H1 (cell line): ENCODE results near the gene IRF2BP2. TPM values are rescaled to one million over a fixed set of nuclear protein-coding genes. Genes with fewer than 3 reads are reported as not detected.

Source experiments
- CTCF ChIA-PET: fragments of 300-600 bp; sonication (Branson Sonifier 250); formaldehyde crosslinking; loops from one replicate; lab custom pipeline; 2021; ENCODE audit not compliant: partially characterized antibody; lab: Charles Lee
- POLR2A ChIA-PET: fragments of 300-600 bp; sonication (Branson Sonifier 250); formaldehyde crosslinking; loops from one replicate; lab custom pipeline; 2021; ENCODE audit warnings: inconsistent platforms; ENCODE audit not compliant: partially characterized antibody; lab: Charles Lee
- DNase-seq, 2 experiments: peaks; one replicate each; pipeline versions ENCODE4 v3.0.0 to v3.0.0-alpha.2; 2010 to 2022; ENCODE audit warnings: low spot score in 2 of 2, low read depth in 1 of 2, mixed read lengths in 1 of 2
- FAIRE-seq: peaks from 2 replicates; lab custom pipeline; 2011; peaks lifted over from hg19 to GRCh38; lab: Jason Lieb, UNC
- H2AFZ ChIP-seq: 2 replicates; pipeline ENCODE4 v1.8.1; 2012; ENCODE audit warnings: low read length, inconsistent platforms
- H2AK5ac ChIP-seq: 2 replicates; pipeline ENCODE4 v1.6.1; 2013; ENCODE audit warnings: low read depth, low read length
- H2BK120ac ChIP-seq: replicated peaks from 2 replicates; pipeline ENCODE3; 2013; ENCODE audit warnings: low read depth, low read length, inconsistent platforms
- H2BK12ac ChIP-seq: 2 replicates; pipeline ENCODE4 v1.6.1; 2013; ENCODE audit warnings: low read depth, low read length
- H2BK15ac ChIP-seq: 2 replicates; pipeline ENCODE4 v1.6.1; 2013; ENCODE audit warnings: low read length
- H2BK20ac ChIP-seq: 2 replicates; pipeline ENCODE4 v1.6.1; 2013; ENCODE audit warnings: low read length
- H2BK5ac ChIP-seq: 2 replicates; pipeline ENCODE4 v1.6.1; 2013; ENCODE audit warnings: low read depth, low read length
- H3K14ac ChIP-seq: 2 replicates; pipeline ENCODE4 v1.6.1; 2013; ENCODE audit warnings: inconsistent platforms; ENCODE audit not compliant: insufficient read length
- H3K18ac ChIP-seq: 2 replicates; pipeline ENCODE4 v1.6.1; 2013; ENCODE audit warnings: low read length; ENCODE audit errors: extremely low read depth
- H3K23ac ChIP-seq: 2 replicates; pipeline ENCODE4 v1.6.1; 2013; ENCODE audit warnings: inconsistent platforms; ENCODE audit not compliant: insufficient read length
- H3K23me2 ChIP-seq: 2 replicates; pipeline ENCODE4 v1.6.1; 2013; ENCODE audit warnings: low read depth, low read length
- H3K27ac ChIP-seq: 2 replicates; pipeline ENCODE4 v1.6.1; 2011; ENCODE audit warnings: low read depth, low read length, inconsistent platforms
- H3K27me3 ChIP-seq, 4 experiments: replicated peaks in 1 of 4; 1 replicate in 1 of 4; 2 replicates in 3 of 4; pipeline versions ENCODE4 v1.6.1 to v1.8.1; 2011 to 2013; ENCODE audit warnings: low read length in 3 of 4, mild to moderate bottlenecking in 3 of 4, inconsistent platforms in 2 of 4, mixed read lengths in 2 of 4, moderate library complexity in 1 of 4; ENCODE audit not compliant: control insufficient read depth in 3 of 4, insufficient read depth in 3 of 4; ENCODE audit errors: extremely low read depth in 1 of 4
- H3K36me3 ChIP-seq, 4 experiments: 2 replicates each; pipeline versions ENCODE4 v1.6.1 to v1.8.1; 2011 to 2013; ENCODE audit warnings: mild to moderate bottlenecking in 4 of 4, low read length in 3 of 4, moderate library complexity in 2 of 4, control low read depth in 1 of 4, inconsistent platforms in 1 of 4; ENCODE audit not compliant: insufficient read depth in 4 of 4, control insufficient read depth in 2 of 4
- H3K4ac ChIP-seq: replicated peaks from 2 replicates; pipeline ENCODE3; 2013; ENCODE audit warnings: low read length, low read depth, mixed read lengths, inconsistent platforms; ENCODE audit not compliant: insufficient read length
- H3K4me1 ChIP-seq, 4 experiments: replicated peaks in 1 of 4; 1 replicate in 1 of 4; 2 replicates in 3 of 4; pipeline versions ENCODE4 v1.6.1 to v1.8.1; 2011 to 2013; ENCODE audit warnings: low read length in 3 of 4, inconsistent platforms in 2 of 4, mixed read lengths in 1 of 4; ENCODE audit not compliant: insufficient read depth in 4 of 4, control insufficient read depth in 3 of 4
- H3K4me2 ChIP-seq, 2 experiments: 2 replicates each; pipeline versions ENCODE4 v1.6.1 to v1.8.1; 2011 to 2013; ENCODE audit warnings: low read depth in 2 of 2, low read length in 2 of 2, control low read depth in 1 of 2, inconsistent platforms in 1 of 2, mild to moderate bottlenecking in 1 of 2; ENCODE audit not compliant: insufficient read depth in 1 of 2
- H3K4me3 ChIP-seq, 4 experiments: fragments of 200-600, 300-600 bp in 1 of 4; sonication (generic), shearing (Covaris generic), sonication (Bioruptor Twin) in 1 of 4; 2 replicates each; pipeline versions ENCODE4 v1.5.1 to v1.8.1; 2011 to 2016; ENCODE audit warnings: low read length in 4 of 4, low read depth in 3 of 4, control low read depth in 2 of 4, inconsistent platforms in 2 of 4, mild to moderate bottlenecking in 2 of 4, mixed read lengths in 1 of 4, moderate library complexity in 1 of 4; ENCODE audit not compliant: insufficient read depth in 2 of 4; ENCODE audit errors: extremely low read depth in 1 of 4
- H3K56ac ChIP-seq: replicated peaks from 2 replicates; pipeline ENCODE3; 2013; ENCODE audit warnings: low read depth, mild to moderate bottlenecking, mixed read lengths, low read length, inconsistent platforms; ENCODE audit not compliant: insufficient read length
- H3K79me1 ChIP-seq: 2 replicates; pipeline ENCODE4 v1.6.1; 2013; ENCODE audit warnings: low read depth, low read length, control low read depth
- H3K79me2 ChIP-seq, 2 experiments: 2 replicates each; pipeline versions ENCODE4 v1.6.1 to v1.8.1; 2012 to 2013; ENCODE audit warnings: low read length in 2 of 2, mild to moderate bottlenecking in 2 of 2, inconsistent platforms in 1 of 2; ENCODE audit not compliant: insufficient read depth in 2 of 2, control insufficient read depth in 1 of 2
- H3K9ac ChIP-seq, 4 experiments: replicated peaks in 1 of 4; 1 replicate in 1 of 4; 2 replicates in 3 of 4; pipeline versions ENCODE4 v1.6.1 to v1.8.1; 2011 to 2013; ENCODE audit warnings: low read depth in 3 of 4, low read length in 3 of 4, control low read depth in 2 of 4, mild to moderate bottlenecking in 2 of 4, moderate library complexity in 2 of 4, inconsistent platforms in 1 of 4; ENCODE audit errors: extremely low read depth in 1 of 4
- H3K9me3 ChIP-seq, 2 experiments: 2 replicates each; pipeline versions ENCODE4 v1.6.1 to v1.8.1; 2012 to 2013; ENCODE audit warnings: mild to moderate bottlenecking in 2 of 2, moderate library complexity in 2 of 2, control low read depth in 1 of 2, inconsistent platforms in 1 of 2, low read depth in 1 of 2, low read length in 1 of 2, mixed read lengths in 1 of 2; ENCODE audit not compliant: insufficient read depth in 2 of 2
- H4K20me1 ChIP-seq, 2 experiments: replicated peaks in 1 of 2; 2 replicates each; pipeline versions ENCODE3 to v1.8.1; 2011 to 2013; ENCODE audit warnings: inconsistent platforms in 2 of 2, low read length in 2 of 2, mild to moderate bottlenecking in 1 of 2; ENCODE audit not compliant: insufficient read depth in 2 of 2, control insufficient read depth in 1 of 2
- H4K5ac ChIP-seq: 2 replicates; pipeline ENCODE4 v1.6.1; 2013; ENCODE audit warnings: low read length, low read depth, mixed read lengths, inconsistent platforms; ENCODE audit not compliant: insufficient read length
- H4K8ac ChIP-seq: 2 replicates; pipeline ENCODE4 v1.8.0; 2013; ENCODE audit warnings: mild to moderate bottlenecking, moderate library complexity, low read length, inconsistent platforms; ENCODE audit not compliant: insufficient read depth; ENCODE audit errors: extremely low read depth
- H4K91ac ChIP-seq: replicated peaks from 2 replicates; pipeline ENCODE3; 2013; ENCODE audit warnings: low read length, mixed read lengths, inconsistent platforms; ENCODE audit not compliant: insufficient read length
- ASH2L ChIP-seq: fragments of 200-600, 300-600 bp; sonication (generic); IDR thresholded peaks from one replicate; pipeline ENCODE4 v1.7.1; 2017; ENCODE audit warnings: low read length
- ATF3 ChIP-seq: IDR thresholded peaks from 2 replicates; pipeline ENCODE4 v1.6.1; 2011; ENCODE audit warnings: low read depth, mild to moderate bottlenecking, low read length; ENCODE audit not compliant: insufficient read depth
- EGR1 ChIP-seq: IDR thresholded peaks from 2 replicates; pipeline ENCODE4 v1.6.1; 2011; ENCODE audit warnings: low read depth, low read length, borderline replicate concordance
- EZH2 ChIP-seq: fragments of 200-600 bp; sonication (generic); IDR thresholded peaks from 2 replicates; pipeline ENCODE4 v1.7.1; 2012; ENCODE audit warnings: low read depth, mild to moderate bottlenecking, moderate library complexity, low read length, inconsistent platforms; ENCODE audit not compliant: severe bottlenecking
- FOSL1 ChIP-seq: IDR thresholded peaks from 2 replicates; pipeline ENCODE4 v1.6.1; 2011; ENCODE audit warnings: mild to moderate bottlenecking, low read depth, low read length, moderate library complexity; ENCODE audit not compliant: insufficient read depth
- JUN ChIP-seq: IDR thresholded peaks from 2 replicates; pipeline ENCODE4 v1.6.1; 2011; ENCODE audit warnings: low read depth, mild to moderate bottlenecking, improper control_type of control experiment, low read length
- MAFK ChIP-seq: IDR thresholded peaks from 2 replicates; pipeline ENCODE4 v1.6.1; 2012; ENCODE audit warnings: low read depth, mild to moderate bottlenecking, improper control_type of control experiment, low read length
- PHF8 ChIP-seq: fragments of 200-600 bp; sonication (generic); conservative IDR thresholded peaks from 2 replicates; pipeline ENCODE4 v1.7.1; 2012; ENCODE audit warnings: low read depth, mild to moderate bottlenecking, inconsistent platforms, low read length, moderate library complexity
- POLR2AphosphoS5 ChIP-seq: IDR thresholded peaks from 2 replicates; pipeline ENCODE4 v1.6.1; 2011; ENCODE audit warnings: low read depth, low read length
- POU5F1 ChIP-seq: IDR thresholded peaks from 2 replicates; pipeline ENCODE4 v1.6.1; 2011; ENCODE audit warnings: low read depth, mild to moderate bottlenecking, low read length, moderate library complexity
- RAD21 ChIP-seq, 2 experiments: IDR thresholded peaks in 1 of 2; conservative IDR thresholded peaks in 1 of 2; 2 replicates each; pipeline ENCODE4 v1.6.1; 2011; ENCODE audit warnings: low read depth in 2 of 2, low read length in 2 of 2, improper control_type of control experiment in 1 of 2, inconsistent platforms in 1 of 2, mild to moderate bottlenecking in 1 of 2, moderate library complexity in 1 of 2
- RBBP5 ChIP-seq: IDR thresholded peaks from 2 replicates; pipeline ENCODE4 v1.7.1; 2012; ENCODE audit warnings: low read depth, mild to moderate bottlenecking, inconsistent platforms, low read length, moderate library complexity, borderline replicate concordance
- SP4 ChIP-seq: IDR thresholded peaks from 2 replicates; pipeline ENCODE4 v1.6.1; 2012; ENCODE audit warnings: low read length, inconsistent platforms
- SUZ12 ChIP-seq: fragments of 200-600 bp; sonication (generic); IDR thresholded peaks from 2 replicates; pipeline ENCODE4 v1.6.1; 2012; ENCODE audit warnings: mild to moderate bottlenecking, inconsistent platforms, low read length, moderate library complexity, mixed read lengths
- ZNF274 ChIP-seq: IDR thresholded peaks from 2 replicates; pipeline ENCODE4 v1.7.0; 2012; ENCODE audit warnings: low read length, borderline replicate concordance; ENCODE audit errors: extremely low read depth
- WGBS, 2 experiments: shearing (Covaris generic) in 1 of 2; methylation state at CpG; one replicate each; pipeline versions ENCODE4 v1.1.6 to v1.1.7; 2013 to 2015; ENCODE audit warnings: low lambda C conversion rate in 2 of 2, mixed read lengths in 2 of 2, inconsistent platforms in 1 of 2, low coverage in 1 of 2, missing lambda C conversion rate in 1 of 2; ENCODE audit not compliant: insufficient replicate concordance in 2 of 2, insufficient coverage in 1 of 2, insufficient read length in 1 of 2; ENCODE audit errors: extremely low coverage in 1 of 2, missing lambda C conversion rate in 1 of 2; 5-methylcytosine and 5-hydroxymethylcytosine counted together
- polyA plus RNA-seq, 7 experiments: library from polyadenylated mRNA; depleted of rRNA in 3 of 7; stranded (reverse) in 5 of 7; unstranded in 2 of 7; fragments of >200 nt in 5 of 7; fragments of 200-250 nt in 2 of 7; gene quantifications; 1 replicate in 5 of 7; 2 replicates in 1 of 7; 4 replicates in 1 of 7; pipeline versions ENCODE4 v1.2.1 to v1.2.3, GENCODE V29; 2011 to 2013; ENCODE audit warnings: missing spikeins in 2 of 7, mixed read lengths in 2 of 7
- total RNA-seq: library from RNA; stranded (reverse); fragmentation: NEBNext Ultra II Directional; extraction: Animal tissue kit (Norgen Biotek cat#: 25700); gene quantifications from 2 replicates; pipeline ENCODE4 v1.2.1, GENCODE V29; 2021

IRF2BP2 gene
- total and polyA plus RNA-seq, 2 of the 8 experiments (the other 6 are each of a cell fraction or from before 2014, with no cell fraction given): 24.9 to 67.5 TPM

- Histone ChIP-seq H4K91ac (no peak overlapping the region), H3K9me3 (no peaks in the 10 kb centered on the region), H3K4me2 (no peak overlapping the region), H2AK5ac (no peak overlapping the region), H3K4me3 (no peak overlapping the region), H3K23ac (no peak overlapping the region), H3K18ac (no peak overlapping the region), H3K27ac (no peak overlapping the region), H2BK20ac (no peak overlapping the region), H3K4me1 (no peaks in the 10 kb centered on the region), H2BK120ac (no peak overlapping the region), H3K36me3 (no peaks in the 10 kb centered on the region), H3K23me2 (no peaks in the 10 kb centered on the region), H4K8ac (no peak overlapping the region), H2BK15ac (no peak overlapping the region), H3K27me3 (no peaks in the 10 kb centered on the region), H3K79me2 (no peaks in the 10 kb centered on the region), H3K4ac (no peak overlapping the region), H2BK12ac (no peak overlapping the region), H3K14ac (no peak overlapping the region), H4K5ac (no peak overlapping the region), H3K56ac (no peak overlapping the region), H2AFZ (peak overlapping the region; percentile 26; the same call in 1 of the 2 replicates), H2BK5ac (no peak overlapping the region), H3K79me1 (no peaks in the 10 kb centered on the region), H4K20me1 (no peaks in the 10 kb centered on the region), H3K9ac (no peak overlapping the region)
- ChIA-PET POLR2A (no interaction called here), CTCF (no interaction called here)
- no peak for FAIRE-seq
- DNase-seq: no peak
- WGBS, 2 experiments: 91% methylated on average over 3 of the region's 3 CpGs; no CpG with 5 or more reads in 1 of the 2 experiments
- TF ChIP-seq POU5F1: no peak
- TF ChIP-seq RBBP5: no peak
- no peak for TF ChIP-seq SUZ12
- no peak for TF ChIP-seq SP4
- TF ChIP-seq JUN: no peak
- no peak for TF ChIP-seq POLR2AphosphoS5
- no peak for TF ChIP-seq ZNF274
- no peak for TF ChIP-seq ATF3
- TF ChIP-seq RAD21 (IDR thresholded peaks at IDR 0.05 in 1 of 2, conservative IDR thresholded peaks at IDR 0.05 in 1 of 2; ENCODE audit: low read depth in 2 of 2, low read length in 2 of 2): no peak
- TF ChIP-seq ASH2L: no peak
- no peak for TF ChIP-seq PHF8
- TF ChIP-seq EGR1: no peak
- no peak for TF ChIP-seq MAFK
- no peak for TF ChIP-seq FOSL1
- TF ChIP-seq EZH2: no peak
These were observed 14.7 kb upstream of the IRF2BP2 start for GRCh38 chr1:234624724-234625117.
